Osteocyte (in vitro differentiated cells): ENCODE results near the gene PDE6C. TPM values are rescaled to one million over a fixed set of nuclear protein-coding genes. Genes with fewer than 3 reads are reported as not detected.

Source experiments
- DNase-seq: peaks from one replicate; pipeline ENCODE4 v3.0.0; 2021; ENCODE audit warnings: mixed read lengths; ENCODE audit not compliant: unreplicated experiment; ENCODE audit errors: extremely low spot score
- H3K27ac Mint-ChIP-seq: one replicate; pipeline ENCODE4 v1.8.0; 2021; ENCODE audit warnings: mild to moderate bottlenecking, mixed read lengths; ENCODE audit not compliant: unreplicated experiment
- H3K27me3 Mint-ChIP-seq: one replicate; pipeline ENCODE4 v1.8.0; 2021; ENCODE audit warnings: mixed read lengths; ENCODE audit not compliant: unreplicated experiment
- H3K36me3 Mint-ChIP-seq: one replicate; pipeline ENCODE4 v1.8.0; 2021; ENCODE audit warnings: mixed read lengths; ENCODE audit not compliant: unreplicated experiment
- H3K4me1 Mint-ChIP-seq: one replicate; pipeline ENCODE4 v1.8.0; 2021; ENCODE audit warnings: mixed read lengths; ENCODE audit not compliant: unreplicated experiment
- H3K4me3 Mint-ChIP-seq: one replicate; pipeline ENCODE4 v1.8.0; 2021; ENCODE audit warnings: mild to moderate bottlenecking, moderate library complexity, mixed read lengths; ENCODE audit not compliant: unreplicated experiment
- H3K9me3 Mint-ChIP-seq: one replicate; pipeline ENCODE4 v1.8.0; 2021; ENCODE audit warnings: mixed read lengths; ENCODE audit not compliant: unreplicated experiment
- total RNA-seq: library from RNA; stranded (reverse); gene quantifications from 2 replicates; pipeline ENCODE4 v1.2.1, GENCODE V29; 2021
- TF ChIP-seq, protein P1 (sequence below): fragments of 200-600 bp; sonication (generic); IDR thresholded peaks from 2 replicates; pipeline ENCODE4 v1.5.0; 2021; ENCODE audit warnings: antibody characterized with exemption, mild to moderate bottlenecking, moderate library complexity

Gene PDE6C
- total RNA-seq, 1 donor from 2014 or later, result not detected

DNA sequence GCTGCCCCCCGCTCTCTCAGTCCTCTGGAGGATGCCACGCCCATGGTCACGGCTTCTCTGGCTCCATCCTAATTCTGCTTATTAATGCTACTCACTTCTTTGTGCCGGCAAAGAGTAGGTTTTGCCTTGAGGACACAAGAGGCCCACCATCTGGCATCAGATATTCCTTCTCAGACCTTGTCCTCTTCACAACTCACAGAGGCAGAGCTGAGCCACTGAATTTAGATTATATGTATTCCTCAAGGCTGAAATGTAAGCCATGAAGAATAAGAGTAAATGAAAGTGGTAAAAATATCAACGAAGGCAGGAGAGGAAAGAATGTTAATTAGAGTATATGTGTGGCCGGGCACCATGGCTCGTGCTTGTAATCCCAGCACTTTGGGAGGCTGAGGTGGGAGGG, 17.8 kb upstream of the PDE6C start:
- Mint-ChIP-seq H3K4me1 (peaks cover 12% of the 10 kb centered on the region), H3K36me3 (no peaks in the 10 kb centered on the region), H3K4me3 (no peak overlapping the region)

DNA sequence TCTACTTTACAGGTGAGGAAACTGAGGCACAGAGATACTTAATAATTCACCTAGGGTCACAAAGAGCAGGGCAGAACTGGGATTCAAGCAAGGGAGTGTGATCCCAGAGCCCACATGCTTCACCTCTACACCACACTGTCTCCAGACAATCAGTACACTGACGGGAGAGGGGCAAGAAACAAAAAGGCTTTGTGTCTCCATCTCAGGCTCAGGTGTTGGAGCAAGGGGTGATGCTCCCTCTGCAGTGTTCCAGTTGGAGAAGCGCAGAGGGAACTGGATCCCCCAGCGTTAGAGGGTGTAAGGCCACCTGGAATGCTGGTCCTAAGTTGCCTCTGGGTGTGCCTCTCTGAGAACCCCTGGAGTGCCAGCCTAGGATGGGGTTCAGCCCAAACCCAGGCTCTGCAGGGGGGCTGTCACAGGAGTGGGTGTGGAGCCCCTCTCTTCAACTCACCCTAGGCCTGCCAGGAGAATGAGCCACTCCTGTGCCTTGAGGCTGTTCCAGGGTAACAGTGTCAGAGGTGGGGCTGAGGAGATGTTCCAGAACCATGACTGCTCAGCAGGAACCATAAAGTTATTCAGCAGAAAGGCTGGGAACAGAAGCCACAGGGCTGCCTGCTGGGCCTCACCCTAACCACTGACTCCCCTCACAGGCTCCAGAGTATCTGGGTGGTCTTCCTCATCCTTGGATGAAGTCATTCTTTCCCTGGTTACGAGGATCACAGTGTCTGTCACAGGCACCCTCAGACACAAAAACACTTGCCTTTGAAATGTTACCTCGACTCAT, 16.8 kb upstream of the PDE6C start:
- DNase-seq, result no peak
- Mint-ChIP-seq H3K4me1 (peaks cover 12% of the 10 kb centered on the region), H3K9me3 (no peaks in the 10 kb centered on the region), H3K36me3 (no peaks in the 10 kb centered on the region), H3K27ac (no peak overlapping the region), H3K27me3 (no peaks in the 10 kb centered on the region), H3K4me3 (no peak overlapping the region)
- TF ChIP-seq, protein P1, sequence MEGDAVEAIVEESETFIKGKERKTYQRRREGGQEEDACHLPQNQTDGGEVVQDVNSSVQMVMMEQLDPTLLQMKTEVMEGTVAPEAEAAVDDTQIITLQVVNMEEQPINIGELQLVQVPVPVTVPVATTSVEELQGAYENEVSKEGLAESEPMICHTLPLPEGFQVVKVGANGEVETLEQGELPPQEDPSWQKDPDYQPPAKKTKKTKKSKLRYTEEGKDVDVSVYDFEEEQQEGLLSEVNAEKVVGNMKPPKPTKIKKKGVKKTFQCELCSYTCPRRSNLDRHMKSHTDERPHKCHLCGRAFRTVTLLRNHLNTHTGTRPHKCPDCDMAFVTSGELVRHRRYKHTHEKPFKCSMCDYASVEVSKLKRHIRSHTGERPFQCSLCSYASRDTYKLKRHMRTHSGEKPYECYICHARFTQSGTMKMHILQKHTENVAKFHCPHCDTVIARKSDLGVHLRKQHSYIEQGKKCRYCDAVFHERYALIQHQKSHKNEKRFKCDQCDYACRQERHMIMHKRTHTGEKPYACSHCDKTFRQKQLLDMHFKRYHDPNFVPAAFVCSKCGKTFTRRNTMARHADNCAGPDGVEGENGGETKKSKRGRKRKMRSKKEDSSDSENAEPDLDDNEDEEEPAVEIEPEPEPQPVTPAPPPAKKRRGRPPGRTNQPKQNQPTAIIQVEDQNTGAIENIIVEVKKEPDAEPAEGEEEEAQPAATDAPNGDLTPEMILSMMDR, result no peak

More for the DNA sequence above, 17.8 kb upstream of the PDE6C start:
- Mint-ChIP-seq H3K27me3 (no peaks in the 10 kb centered on the region), H3K27ac (no peak overlapping the region), H3K9me3 (no peaks in the 10 kb centered on the region)
- no peak for DNase-seq
- TF ChIP-seq, protein P1, result no peak

DNA sequence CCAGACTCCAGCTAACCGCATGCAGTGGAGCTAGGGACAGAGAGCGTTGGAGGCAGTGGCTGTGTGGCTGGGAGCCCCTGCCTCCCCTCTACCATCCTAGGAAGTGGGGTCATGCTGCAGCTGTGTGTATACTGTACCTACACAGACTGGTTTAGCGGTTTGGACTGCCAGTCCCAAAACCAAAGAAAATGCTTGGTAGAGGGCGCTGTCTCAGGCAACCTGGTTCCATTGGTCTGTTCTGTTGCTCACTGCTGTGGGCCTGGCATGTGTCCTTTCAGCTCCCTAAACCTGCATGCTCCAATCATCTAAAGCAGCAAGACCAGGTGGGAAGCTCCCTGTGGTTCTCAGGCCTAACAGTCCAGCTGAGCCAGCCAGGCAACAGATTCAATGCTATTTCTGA, 15.8 kb upstream of the PDE6C start:
- no peaks in the 10 kb centered on the region for H3K36me3 Mint-ChIP-seq
- no peaks in the 10 kb centered on the region for H3K9me3 Mint-ChIP-seq
- H3K4me1 Mint-ChIP-seq, result peaks cover 13% of the 10 kb centered on the region
- no peak for DNase-seq
- peaks cover 1% of the 10 kb centered on the region for H3K27me3 Mint-ChIP-seq
- H3K4me3 Mint-ChIP-seq, result no peak overlapping the region
- TF ChIP-seq, protein P1, result no peak
- no peak overlapping the region for H3K27ac Mint-ChIP-seq

DNA sequence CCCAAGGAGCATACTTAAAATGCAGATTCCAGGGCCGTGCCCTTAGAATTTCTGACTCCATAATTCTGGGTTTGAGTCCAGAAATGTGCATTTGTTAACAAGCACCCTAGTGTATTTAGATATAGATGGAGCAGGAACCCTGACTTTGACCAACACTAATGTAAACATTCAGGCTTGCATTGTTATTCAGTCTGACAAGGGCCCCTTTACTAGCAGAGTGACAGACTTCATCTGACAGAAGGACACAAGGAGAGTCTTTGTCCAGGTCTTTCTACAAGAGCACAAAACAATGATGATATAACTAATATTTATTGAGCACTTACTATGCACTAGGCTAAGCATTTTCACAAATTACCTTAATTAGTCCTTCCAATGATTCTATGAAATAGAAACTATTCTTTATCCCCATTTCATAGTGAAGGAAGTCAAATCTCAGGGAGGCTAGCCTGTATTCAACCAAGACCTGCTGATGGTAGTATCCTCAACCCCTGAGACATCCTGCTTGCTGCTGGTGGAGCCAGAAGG, 15.2 kb upstream of the PDE6C start:
- H3K4me1 Mint-ChIP-seq, result peaks cover 14% of the 10 kb centered on the region
- TF ChIP-seq, protein P1, result no peak
- peaks cover 7% of the 10 kb centered on the region for H3K27me3 Mint-ChIP-seq
- DNase-seq, result no peak
- H3K9me3 Mint-ChIP-seq, result no peaks in the 10 kb centered on the region
- H3K4me3 Mint-ChIP-seq, result no peak overlapping the region
- H3K27ac Mint-ChIP-seq, result no peak overlapping the region
- no peaks in the 10 kb centered on the region for H3K36me3 Mint-ChIP-seq

DNA sequence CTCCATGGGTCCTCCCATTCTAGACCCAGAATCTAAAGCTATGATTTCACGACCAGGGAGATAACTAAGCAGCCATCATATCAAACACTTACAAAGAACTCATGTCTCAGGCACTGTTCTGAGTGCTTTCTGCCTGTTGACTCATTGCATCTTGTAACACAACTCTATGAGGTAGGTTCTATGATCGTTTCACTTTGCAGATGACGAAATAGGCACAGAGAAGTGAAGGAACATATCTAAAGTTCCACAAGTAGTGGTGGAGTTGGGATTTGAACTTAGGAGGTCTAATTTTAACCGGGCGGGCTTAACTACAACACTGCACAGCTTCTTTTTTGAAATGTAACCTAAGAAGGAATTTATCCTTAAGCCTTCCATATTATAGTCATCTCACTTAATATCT, 14.2 kb upstream of the PDE6C start:
- TF ChIP-seq, protein P1, result no peak
- peaks cover 14% of the 10 kb centered on the region for H3K4me1 Mint-ChIP-seq
- DNase-seq, result no peak
- H3K27ac Mint-ChIP-seq, result no peak overlapping the region
- no peak overlapping the region for H3K4me3 Mint-ChIP-seq
- peaks cover 11% of the 10 kb centered on the region for H3K27me3 Mint-ChIP-seq
- no peaks in the 10 kb centered on the region for H3K9me3 Mint-ChIP-seq
- no peaks in the 10 kb centered on the region for H3K36me3 Mint-ChIP-seq
